A549 treated with DMSO at 1 μM for 4 hours (cell line): ENCODE measurements around the gene ANKS3. TPM values are rescaled to one million over a fixed set of nuclear protein-coding genes. Genes with fewer than 3 reads are reported as not detected.

Experiments
- total RNA-seq: library from RNA; stranded (reverse); fragments of 200-300 nt; extraction: Qiagen RNA extraction; gene quantifications from 5 replicates; pipeline ENCODE4 v1.2.3, GENCODE V29; 2022; ENCODE audit warnings: low read depth

ANKS3 gene, protein sequence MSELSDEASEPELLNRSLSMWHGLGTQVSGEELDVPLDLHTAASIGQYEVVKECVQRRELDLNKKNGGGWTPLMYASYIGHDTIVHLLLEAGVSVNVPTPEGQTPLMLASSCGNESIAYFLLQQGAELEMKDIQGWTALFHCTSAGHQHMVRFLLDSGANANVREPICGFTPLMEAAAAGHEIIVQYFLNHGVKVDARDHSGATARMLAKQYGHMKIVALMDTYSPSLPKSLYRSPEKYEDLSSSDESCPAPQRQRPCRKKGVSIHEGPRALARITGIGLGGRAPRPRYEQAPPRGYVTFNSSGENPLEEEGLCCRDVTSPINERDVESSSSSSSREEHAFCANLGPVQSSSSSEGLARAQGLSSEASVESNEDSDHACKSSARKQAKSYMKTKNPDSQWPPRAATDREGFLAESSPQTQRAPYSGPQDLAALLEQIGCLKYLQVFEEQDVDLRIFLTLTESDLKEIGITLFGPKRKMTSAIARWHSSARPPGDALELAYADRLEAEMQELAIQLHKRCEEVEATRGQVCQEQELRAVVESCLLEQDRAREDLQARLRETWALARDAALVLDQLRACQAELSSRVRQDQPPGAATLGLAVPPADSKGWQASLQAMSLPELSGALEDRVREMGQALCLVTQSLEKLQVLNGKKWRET
- total RNA-seq, result 20.8 to 27.7 TPM (median 26.1 TPM) in 5 replicates

GRCh38 chr16:4734063-4734729 lies at the start of gene ANKS3, which contains the start of gene DNAAF8:
Gene ANKS3, minus strand, starts transcription at chr16:4734271. Its CDS starts 4,122 bp downstream, at chr16:4730149.
Gene DNAAF8, plus strand, starts transcription at chr16:4734537. Its CDS starts 1,978 bp downstream, at chr16:4736515.

DNA sequence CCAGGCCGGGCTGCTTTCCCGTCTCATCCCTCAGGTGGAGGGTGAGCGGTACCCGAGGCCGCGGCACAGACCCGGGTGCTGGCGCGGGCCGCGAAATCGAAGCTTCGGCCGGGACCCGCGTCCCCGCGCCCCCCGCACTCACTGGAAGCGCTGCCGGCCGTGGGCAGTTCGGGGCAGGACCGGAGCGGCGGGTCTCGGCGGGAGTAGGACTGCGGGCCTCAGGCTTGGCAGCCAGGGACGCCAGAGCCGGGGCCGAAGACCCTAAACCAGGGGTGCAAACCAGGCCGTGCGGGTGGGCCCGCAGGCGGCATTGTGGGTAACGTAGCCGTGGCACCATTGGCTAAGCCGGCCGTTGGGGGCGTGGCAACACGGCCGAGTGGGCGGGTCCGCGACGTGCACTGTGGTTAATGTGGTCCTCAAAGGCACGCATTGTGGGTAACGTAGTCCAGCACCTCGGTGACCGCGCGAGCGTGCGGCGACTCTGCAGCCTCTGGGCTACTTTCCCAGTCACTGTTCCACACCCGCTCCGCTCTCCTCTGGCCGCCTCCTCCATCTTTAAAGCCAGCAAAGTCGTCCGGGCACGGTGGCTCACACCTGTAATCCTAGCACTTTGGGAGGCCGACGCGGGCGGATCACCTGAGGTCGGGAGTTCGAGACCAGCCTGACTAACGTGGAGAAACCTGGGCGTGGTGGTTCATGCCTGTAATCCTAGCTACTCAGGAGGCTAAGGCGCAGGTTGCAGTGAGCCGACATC lies 33.0 kb upstream of the ANKS3 start, which contains the start of gene ZNF500:
Gene ZNF500, minus strand, starts transcription at position 288 of the 754 bp plus-strand sequence. CDS start 1,184 bp downstream, outside the sequence.

GRCh38 chr16:4693296-4693955 lies 40.6 kb downstream of the ANKS3 start, which contains the start of gene NUDT16L1:
Gene NUDT16L1, plus strand, starts transcription at chr16:4693562. Its CDS starts 165 bp downstream, at chr16:4693727.

Other genes starting within 250 kb of the ANKS3 start
- 8.0 to 12.2 TPM (median 10.7 TPM) in 5 replicates for gene CDIP1, start 195.5 kb downstream of the ANKS3 start, total RNA-seq
- gene C16orf96, start 177.9 kb downstream of the ANKS3 start, total RNA-seq, result not detected in 5 replicates
- 38.6 to 62.1 TPM (median 52.4 TPM) in 5 replicates for gene UBALD1, start 119.4 kb downstream of the ANKS3 start, total RNA-seq
- 36.8 to 44.4 TPM (median 39.7 TPM) in 5 replicates for gene MGRN1, start 109.4 kb downstream of the ANKS3 start, total RNA-seq
- gene NUDT16L1, start 40.7 kb downstream of the ANKS3 start, total RNA-seq, result 17.3 to 25.8 TPM (median 22.0 TPM) in 5 replicates
- gene DNAAF8, start 266 bp upstream of the ANKS3 start, total RNA-seq, result 0.46 to 1.6 TPM (median 1.2 TPM) in 5 replicates
- gene ZNF500, start 32.9 kb upstream of the ANKS3 start, total RNA-seq, result 7.6 to 9.8 TPM (median 8.7 TPM) in 5 replicates
- gene SEPTIN12, start 54.1 kb upstream of the ANKS3 start, total RNA-seq, result not detected in 5 replicates
- gene SMIM22, start 61.1 kb upstream of the ANKS3 start, total RNA-seq, result 0.38 TPM in 1 of 5 replicates, not detected in the others
- gene ROGDI, start 68.4 kb upstream of the ANKS3 start, total RNA-seq, result 8.9 to 16.1 TPM (median 12.1 TPM) in 5 replicates
- gene GLYR1, start 113.0 kb upstream of the ANKS3 start, total RNA-seq, result 37.2 to 47.5 TPM (median 43.6 TPM) in 5 replicates
- gene UBN1, start 113.2 kb upstream of the ANKS3 start, total RNA-seq, result 26.9 to 31.5 TPM (median 30.2 TPM) in 5 replicates
- 2.5 to 3.0 TPM (median 2.6 TPM) in 5 replicates for gene PPL, start 202.9 kb upstream of the ANKS3 start, total RNA-seq
- gene SEC14L5, start 224.1 kb upstream of the ANKS3 start, total RNA-seq, result 0.03 to 0.13 TPM (median 0.10 TPM) in 3 of 5 replicates, not detected in the others